Measurements from ENCODE around the gene CACNG3.

DNA sequence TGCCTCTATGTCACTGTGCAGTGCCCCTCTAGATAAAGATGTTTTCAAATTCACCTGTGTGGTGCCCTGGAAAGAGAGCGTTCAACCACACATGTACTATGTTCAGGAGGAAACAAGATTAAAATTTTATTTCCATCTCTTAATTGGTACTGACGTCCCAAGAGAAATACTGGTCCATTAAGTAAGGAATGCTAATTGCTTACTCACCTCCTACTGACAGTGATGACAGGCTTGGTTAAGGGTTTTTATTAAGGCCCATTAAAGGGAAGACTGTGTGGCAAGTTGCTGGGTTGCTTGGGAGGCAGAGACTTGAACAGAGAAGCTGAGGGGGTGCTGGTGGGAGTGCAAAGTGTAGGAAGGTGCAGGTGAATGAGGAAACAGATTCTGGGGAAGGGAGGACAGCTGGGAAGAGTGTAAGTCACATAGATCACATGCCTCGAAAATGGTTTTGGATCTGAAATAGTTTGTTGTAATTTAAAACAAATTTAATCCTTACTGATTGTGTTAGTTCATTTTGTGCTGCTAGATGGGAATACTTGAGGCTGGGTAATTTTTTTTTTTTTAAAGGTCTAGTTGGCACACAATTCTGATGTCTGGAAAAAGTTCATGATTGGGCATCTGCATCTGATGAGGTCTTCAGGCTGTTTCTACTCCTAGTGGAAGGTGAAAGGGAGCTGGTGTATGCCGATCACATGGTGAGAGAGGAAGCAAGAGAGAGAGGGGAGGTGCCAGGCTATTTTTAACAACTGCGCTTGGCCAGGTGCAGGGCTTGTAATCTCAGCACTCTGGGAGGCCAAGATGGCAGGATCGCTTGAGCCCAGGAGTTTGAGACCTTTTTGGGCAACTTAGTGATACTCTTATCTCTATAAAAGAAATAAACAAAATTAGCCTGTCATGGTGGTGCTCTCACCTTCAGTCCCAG is 140.5 kb downstream of the CACNG3 start:
- TF ChIP-seq YY1 (IDR thresholded peaks at IDR 0.05; ENCODE audit: insufficient read depth, insufficient read length) (no peak), ZNF274 (IDR thresholded peaks at IDR 0.05; ENCODE audit: low read depth, low read length) (no peak), SUZ12 (IDR thresholded peaks at IDR 0.05; ENCODE audit: extremely low read depth, insufficient read depth, insufficient read length) (no peak)
